ENCODE results near the gene ARHGAP15. TPM values are rescaled to one million over a fixed set of nuclear protein-coding genes. Genes with fewer than 3 reads are reported as not detected.

Gene ARHGAP15
- total RNA-seq, 1 donor from 2014 or later = 9.1 TPM

- intact Hi-C loops (cut with DNase I) = no loop called here
- DNase-seq (ENCODE audit: extremely low spot score in 2 of 2) = no peak
These were observed 90.0 kb downstream of the ARHGAP15 start for GRCh38 chr2:143219266-143219665.

DNA sequence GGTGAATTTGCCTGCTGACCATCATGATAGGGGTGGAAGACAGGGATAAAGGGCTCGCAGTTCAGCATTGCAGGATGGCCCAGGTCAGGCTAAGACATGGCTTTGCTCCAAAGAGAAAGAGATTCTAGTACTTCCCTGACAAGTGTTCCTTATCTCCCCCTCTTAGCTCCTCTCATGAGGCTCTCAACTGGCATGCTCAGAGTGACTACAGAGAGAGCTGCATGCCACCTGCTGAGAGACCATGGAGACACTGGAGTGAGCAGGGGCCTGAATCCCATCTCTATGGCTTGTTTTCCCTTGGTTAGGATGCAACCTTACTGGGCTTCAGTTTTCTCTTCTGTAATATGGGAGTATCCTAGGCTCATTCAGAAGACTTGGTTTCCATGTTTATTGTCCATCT is 94.3 kb downstream of the ARHGAP15 start:
- no peaks in the 10 kb centered on the region for H3K4me1 ChIP-seq
- H3K27me3 ChIP-seq = no peaks in the 10 kb centered on the region
- H3K27ac ChIP-seq = no peak overlapping the region
- no peak overlapping the region for H3K4me3 ChIP-seq
- intact Hi-C loops (cut with DNase I) = loop anchor here (10.0 kb wide), 1 partner anchor 109 kb away; no protein-coding TSS in a partner anchor
- H3K36me3 ChIP-seq = no peaks in the 10 kb centered on the region
- DNase-seq (ENCODE audit: extremely low spot score in 2 of 2) = no peak
- H3K9me3 ChIP-seq = no peaks in the 10 kb centered on the region
- TF ChIP-seq, protein P1, sequence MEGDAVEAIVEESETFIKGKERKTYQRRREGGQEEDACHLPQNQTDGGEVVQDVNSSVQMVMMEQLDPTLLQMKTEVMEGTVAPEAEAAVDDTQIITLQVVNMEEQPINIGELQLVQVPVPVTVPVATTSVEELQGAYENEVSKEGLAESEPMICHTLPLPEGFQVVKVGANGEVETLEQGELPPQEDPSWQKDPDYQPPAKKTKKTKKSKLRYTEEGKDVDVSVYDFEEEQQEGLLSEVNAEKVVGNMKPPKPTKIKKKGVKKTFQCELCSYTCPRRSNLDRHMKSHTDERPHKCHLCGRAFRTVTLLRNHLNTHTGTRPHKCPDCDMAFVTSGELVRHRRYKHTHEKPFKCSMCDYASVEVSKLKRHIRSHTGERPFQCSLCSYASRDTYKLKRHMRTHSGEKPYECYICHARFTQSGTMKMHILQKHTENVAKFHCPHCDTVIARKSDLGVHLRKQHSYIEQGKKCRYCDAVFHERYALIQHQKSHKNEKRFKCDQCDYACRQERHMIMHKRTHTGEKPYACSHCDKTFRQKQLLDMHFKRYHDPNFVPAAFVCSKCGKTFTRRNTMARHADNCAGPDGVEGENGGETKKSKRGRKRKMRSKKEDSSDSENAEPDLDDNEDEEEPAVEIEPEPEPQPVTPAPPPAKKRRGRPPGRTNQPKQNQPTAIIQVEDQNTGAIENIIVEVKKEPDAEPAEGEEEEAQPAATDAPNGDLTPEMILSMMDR (IDR thresholded peaks at IDR 0.05) = no peak
- TF ChIP-seq POLR2A (IDR thresholded peaks at IDR 0.05) (no peak), POLR2AphosphoS5 (IDR thresholded peaks at IDR 0.05; ENCODE audit: insufficient read depth in 1 of 2, low read depth in 1 of 2) (no peak)

More at GRCh38 chr2:143219266-143219665, 90.0 kb downstream of the ARHGAP15 start:
- H3K27ac ChIP-seq = no peak overlapping the region
- no peaks in the 10 kb centered on the region for H3K4me1 ChIP-seq
- no peaks in the 10 kb centered on the region for H3K27me3 ChIP-seq
- H3K4me3 ChIP-seq = no peak overlapping the region
- no peaks in the 10 kb centered on the region for H3K9me3 ChIP-seq
- no peaks in the 10 kb centered on the region for H3K36me3 ChIP-seq
- no peak for TF ChIP-seq POLR2AphosphoS5 (IDR thresholded peaks at IDR 0.05; ENCODE audit: insufficient read depth in 1 of 2, low read depth in 1 of 2)
- TF ChIP-seq POLR2A (IDR thresholded peaks at IDR 0.05) = no peak
- TF ChIP-seq, protein P1 (IDR thresholded peaks at IDR 0.05) = no peak

- no peaks in the 10 kb centered on the region for H3K27me3 ChIP-seq
- intact Hi-C loops (cut with DNase I) = loop anchor here (10.0 kb wide), 1 partner anchor 111 kb away; no protein-coding TSS in a partner anchor
- no peak overlapping the region for H3K27ac ChIP-seq
- H3K4me1 ChIP-seq = no peaks in the 10 kb centered on the region
- H3K36me3 ChIP-seq = no peaks in the 10 kb centered on the region
- no peak for TF ChIP-seq POLR2AphosphoS5 (IDR thresholded peaks at IDR 0.05; ENCODE audit: insufficient read depth in 1 of 2, low read depth in 1 of 2)
- no peak for TF ChIP-seq POLR2A (IDR thresholded peaks at IDR 0.05)
- TF ChIP-seq, protein P1 (IDR thresholded peaks at IDR 0.05) = no peak
- no peak for DNase-seq (ENCODE audit: extremely low spot score in 2 of 2)
- H3K9me3 ChIP-seq = no peaks in the 10 kb centered on the region
- H3K4me3 ChIP-seq = no peak overlapping the region
These were observed 96.7 kb downstream of the ARHGAP15 start for GRCh38 chr2:143225931-143226330.

- Histone ChIP-seq H3K4me3 (no peak overlapping the region), H3K9me3 (no peaks in the 10 kb centered on the region), H3K4me1 (no peaks in the 10 kb centered on the region), H3K27ac (no peak overlapping the region), H3K36me3 (no peaks in the 10 kb centered on the region), H3K27me3 (no peaks in the 10 kb centered on the region)
- intact Hi-C loops (cut with DNase I) = loop anchor here (10.0 kb wide), 1 partner anchor 112 kb away; no protein-coding TSS in a partner anchor
- TF ChIP-seq POLR2AphosphoS5 (IDR thresholded peaks at IDR 0.05; ENCODE audit: insufficient read depth in 1 of 2, low read depth in 1 of 2) (no peak), POLR2A (IDR thresholded peaks at IDR 0.05) (no peak)
- TF ChIP-seq, protein P1 (IDR thresholded peaks at IDR 0.05) = no peak
- DNase-seq (ENCODE audit: extremely low spot score in 2 of 2) = no peak
These were observed 97.7 kb downstream of the ARHGAP15 start for GRCh38 chr2:143226714-143227541.

- no peaks in the 10 kb centered on the region for H3K4me1 ChIP-seq
These were observed 100.2 kb downstream of the ARHGAP15 start for GRCh38 chr2:143229411-143229810.

More at GRCh38 chr2:143229411-143229810, 100.2 kb downstream of the ARHGAP15 start:
- DNase-seq (ENCODE audit: extremely low spot score in 2 of 2) = no peak
- Histone ChIP-seq H3K4me3 (no peak overlapping the region), H3K27me3 (no peaks in the 10 kb centered on the region), H3K27ac (no peak overlapping the region), H3K9me3 (no peaks in the 10 kb centered on the region), H3K36me3 (no peaks in the 10 kb centered on the region)
- intact Hi-C loops (cut with DNase I) = loop anchor here (10.0 kb wide), 1 partner anchor 115 kb away; no protein-coding TSS in a partner anchor
- TF ChIP-seq POLR2A (IDR thresholded peaks at IDR 0.05) (no peak), POLR2AphosphoS5 (IDR thresholded peaks at IDR 0.05; ENCODE audit: insufficient read depth in 1 of 2, low read depth in 1 of 2) (no peak)
- TF ChIP-seq, protein P1 (IDR thresholded peaks at IDR 0.05) = no peak

Measured in vagina (tissue), 2 donors.